Fibroblast of lung (primary cell): Measurements from ENCODE around the gene CSE1L. TPM values are rescaled to one million over a fixed set of nuclear protein-coding genes. Genes with fewer than 3 reads are reported as not detected.

Source experiments
- DNase-seq, 2 donors: peaks; one replicate each; pipeline versions ENCODE4 v3.0.0 to v3.0.0-alpha.2; 2010; ENCODE audit warnings: low read depth in 2 of 2
- H2AFZ ChIP-seq: 2 replicates; pipeline ENCODE4 v1.5.1; 2012; ENCODE audit warnings: low read length, control low read depth, inconsistent platforms
- H3K27ac ChIP-seq: 2 replicates; pipeline ENCODE4 v1.5.1; 2011; ENCODE audit warnings: low read length, control low read depth; ENCODE audit not compliant: insufficient read depth
- H3K27me3 ChIP-seq: 2 replicates; pipeline ENCODE4 v1.5.1; 2011; ENCODE audit warnings: mild to moderate bottlenecking, low read length; ENCODE audit not compliant: control insufficient read depth, insufficient read depth
- H3K36me3 ChIP-seq: 2 replicates; pipeline ENCODE4 v1.5.1; 2011; ENCODE audit warnings: low read length; ENCODE audit not compliant: control insufficient read depth, insufficient read depth
- H3K4me1 ChIP-seq: 2 replicates; pipeline ENCODE4 v1.5.1; 2011; ENCODE audit warnings: low read length; ENCODE audit not compliant: control insufficient read depth, insufficient read depth; ENCODE audit errors: extremely low read depth
- H3K4me2 ChIP-seq: 2 replicates; pipeline ENCODE4 v1.5.1; 2011; ENCODE audit warnings: low read length, control low read depth; ENCODE audit not compliant: insufficient read depth; ENCODE audit errors: extremely low read depth
- H3K4me3 ChIP-seq, 4 experiments: fragments of 200-600 bp in 1 of 4; sonication (generic) in 1 of 4; replicated peaks in 1 of 4; 2 replicates each; pipeline ENCODE4 v1.5.1; 2011 to 2016; ENCODE audit warnings: low read length in 4 of 4, low read depth in 3 of 4, mild to moderate bottlenecking in 3 of 4, control low read depth in 2 of 4, inconsistent platforms in 1 of 4, mixed read lengths in 1 of 4; ENCODE audit not compliant: insufficient read depth in 1 of 4; ENCODE audit errors: control extremely low read depth in 1 of 4
- H3K79me2 ChIP-seq: 2 replicates; pipeline ENCODE4 v1.5.1; 2012; ENCODE audit warnings: mild to moderate bottlenecking, low read length, inconsistent platforms; ENCODE audit not compliant: control insufficient read depth, insufficient read depth
- H3K9ac ChIP-seq: 2 replicates; pipeline ENCODE4 v1.5.1; 2011; ENCODE audit warnings: mild to moderate bottlenecking, low read length, control low read depth; ENCODE audit not compliant: insufficient read depth
- H3K9me3 ChIP-seq: 2 replicates; pipeline ENCODE4 v1.5.1; 2012; ENCODE audit warnings: low read depth, low read length; ENCODE audit not compliant: control insufficient read depth, insufficient read depth
- H4K20me1 ChIP-seq: 2 replicates; pipeline ENCODE4 v1.5.1; 2011; ENCODE audit warnings: low read length; ENCODE audit not compliant: control insufficient read depth, insufficient read depth; ENCODE audit errors: extremely low read depth
- EZH2 ChIP-seq: IDR thresholded peaks from 2 replicates; pipeline ENCODE4 v1.5.1; 2012; ENCODE audit warnings: low read length, control low read depth, mild to moderate bottlenecking; ENCODE audit errors: missing control alignments
- polyA minus RNA-seq: library from RNA; depleted of rRNA, polyadenylated mRNA; stranded (reverse); fragments of >200 nt; gene quantifications from 2 replicates; pipeline ENCODE4 v1.2.3, GENCODE V29; 2011; ENCODE audit warnings: low replicate concordance
- polyA plus RNA-seq, 2 donors: library from polyadenylated mRNA; depleted of rRNA in 1 of 2; stranded (reverse) in 1 of 2; unstranded in 1 of 2; fragments of >200 nt; gene quantifications; 2 replicates each; pipeline ENCODE4 v1.2.1, GENCODE V29; 2011 to 2012; ENCODE audit warnings: missing spikeins in 1 of 2
- total RNA-seq: library from RNA; depleted of rRNA; stranded (reverse); fragments of >200 nt; gene quantifications from 2 replicates; pipeline ENCODE4 v1.2.1, GENCODE V29; 2014
- TF ChIP-seq, protein P1 (sequence below), 2 donors: IDR thresholded peaks in 1 of 2; conservative IDR thresholded peaks in 1 of 2; 1 replicate in 1 of 2; 2 replicates in 1 of 2; pipeline ENCODE4 v1.5.1; 2011 to 2012; ENCODE audit warnings: low read length in 2 of 2, control low read depth in 1 of 2, inconsistent platforms in 1 of 2, low read depth in 1 of 2, mild to moderate bottlenecking in 1 of 2

The CSE1L gene, protein sequence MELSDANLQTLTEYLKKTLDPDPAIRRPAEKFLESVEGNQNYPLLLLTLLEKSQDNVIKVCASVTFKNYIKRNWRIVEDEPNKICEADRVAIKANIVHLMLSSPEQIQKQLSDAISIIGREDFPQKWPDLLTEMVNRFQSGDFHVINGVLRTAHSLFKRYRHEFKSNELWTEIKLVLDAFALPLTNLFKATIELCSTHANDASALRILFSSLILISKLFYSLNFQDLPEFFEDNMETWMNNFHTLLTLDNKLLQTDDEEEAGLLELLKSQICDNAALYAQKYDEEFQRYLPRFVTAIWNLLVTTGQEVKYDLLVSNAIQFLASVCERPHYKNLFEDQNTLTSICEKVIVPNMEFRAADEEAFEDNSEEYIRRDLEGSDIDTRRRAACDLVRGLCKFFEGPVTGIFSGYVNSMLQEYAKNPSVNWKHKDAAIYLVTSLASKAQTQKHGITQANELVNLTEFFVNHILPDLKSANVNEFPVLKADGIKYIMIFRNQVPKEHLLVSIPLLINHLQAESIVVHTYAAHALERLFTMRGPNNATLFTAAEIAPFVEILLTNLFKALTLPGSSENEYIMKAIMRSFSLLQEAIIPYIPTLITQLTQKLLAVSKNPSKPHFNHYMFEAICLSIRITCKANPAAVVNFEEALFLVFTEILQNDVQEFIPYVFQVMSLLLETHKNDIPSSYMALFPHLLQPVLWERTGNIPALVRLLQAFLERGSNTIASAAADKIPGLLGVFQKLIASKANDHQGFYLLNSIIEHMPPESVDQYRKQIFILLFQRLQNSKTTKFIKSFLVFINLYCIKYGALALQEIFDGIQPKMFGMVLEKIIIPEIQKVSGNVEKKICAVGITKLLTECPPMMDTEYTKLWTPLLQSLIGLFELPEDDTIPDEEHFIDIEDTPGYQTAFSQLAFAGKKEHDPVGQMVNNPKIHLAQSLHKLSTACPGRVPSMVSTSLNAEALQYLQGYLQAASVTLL
- total RNA-seq (46.5 and 52.5 TPM in 2 replicates), polyA plus RNA-seq (44.8 and 85.7 TPM in 2 replicates), polyA minus RNA-seq (4.6 and 13.7 TPM in 2 replicates)
- polyA plus RNA-seq (2012) = 38.8 and 75.1 TPM in 2 replicates

- H3K4me1 ChIP-seq = peaks cover 8% of the 10 kb centered on the region
- peak within 1 kb of the TSS; percentile 95 for H2AFZ ChIP-seq
- H3K27ac ChIP-seq = peak within 1 kb of the TSS; percentile 92
- H3K4me3 ChIP-seq = peak within 1 kb of the TSS; percentile 92 to 99 (median 96)
- peak within 1 kb of the TSS; percentile 97 for H3K4me2 ChIP-seq
- no peaks in the 10 kb centered on the region for H3K27me3 ChIP-seq
- peaks cover 46% of the 10 kb centered on the region for H3K79me2 ChIP-seq
- peak within 1 kb of the TSS; percentile 86 for H3K9ac ChIP-seq
- TF ChIP-seq EZH2 = no peak
- TF ChIP-seq, protein P1, sequence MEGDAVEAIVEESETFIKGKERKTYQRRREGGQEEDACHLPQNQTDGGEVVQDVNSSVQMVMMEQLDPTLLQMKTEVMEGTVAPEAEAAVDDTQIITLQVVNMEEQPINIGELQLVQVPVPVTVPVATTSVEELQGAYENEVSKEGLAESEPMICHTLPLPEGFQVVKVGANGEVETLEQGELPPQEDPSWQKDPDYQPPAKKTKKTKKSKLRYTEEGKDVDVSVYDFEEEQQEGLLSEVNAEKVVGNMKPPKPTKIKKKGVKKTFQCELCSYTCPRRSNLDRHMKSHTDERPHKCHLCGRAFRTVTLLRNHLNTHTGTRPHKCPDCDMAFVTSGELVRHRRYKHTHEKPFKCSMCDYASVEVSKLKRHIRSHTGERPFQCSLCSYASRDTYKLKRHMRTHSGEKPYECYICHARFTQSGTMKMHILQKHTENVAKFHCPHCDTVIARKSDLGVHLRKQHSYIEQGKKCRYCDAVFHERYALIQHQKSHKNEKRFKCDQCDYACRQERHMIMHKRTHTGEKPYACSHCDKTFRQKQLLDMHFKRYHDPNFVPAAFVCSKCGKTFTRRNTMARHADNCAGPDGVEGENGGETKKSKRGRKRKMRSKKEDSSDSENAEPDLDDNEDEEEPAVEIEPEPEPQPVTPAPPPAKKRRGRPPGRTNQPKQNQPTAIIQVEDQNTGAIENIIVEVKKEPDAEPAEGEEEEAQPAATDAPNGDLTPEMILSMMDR (conservative IDR thresholded peaks at IDR 0.05 in 1 of 2, IDR thresholded peaks at IDR 0.05 in 1 of 2; ENCODE audit: low read depth in 1 of 2, low read length in 2 of 2) = no peak
- H4K20me1 ChIP-seq = peaks cover 2% of the 10 kb centered on the region
- H3K9me3 ChIP-seq = no peaks in the 10 kb centered on the region
- peak; percentile 91 to 95 for DNase-seq
- no peaks in the 10 kb centered on the region for H3K36me3 ChIP-seq
Measured at GRCh38 chr20:49046087-49046900, at the start of gene CSE1L. Gene CSE1L, plus strand, starts transcription at chr20:49046312. Its CDS starts 12,152 bp downstream, at chr20:49058464.

GRCh38 chr20:48999890-49000870 lies 45.9 kb upstream of the CSE1L start:
- H3K4me1 ChIP-seq = no peaks in the 10 kb centered on the region
- no peaks in the 10 kb centered on the region for H3K9me3 ChIP-seq
- H3K9ac ChIP-seq = no peak overlapping the region
- peak in 1 of 2 donors; percentile 15 for DNase-seq
- H3K4me2 ChIP-seq = no peak overlapping the region
- no peak overlapping the region for H3K4me3 ChIP-seq
- H2AFZ ChIP-seq = no peak overlapping the region
- H3K79me2 ChIP-seq = no peaks in the 10 kb centered on the region
- peaks cover 5% of the 10 kb centered on the region for H3K36me3 ChIP-seq
- H3K27ac ChIP-seq = no peak overlapping the region
- no peaks in the 10 kb centered on the region for H3K27me3 ChIP-seq
- H4K20me1 ChIP-seq = no peaks in the 10 kb centered on the region
- no peak for TF ChIP-seq EZH2
- TF ChIP-seq, protein P1 (conservative IDR thresholded peaks at IDR 0.05 in 1 of 2, IDR thresholded peaks at IDR 0.05 in 1 of 2; ENCODE audit: low read depth in 1 of 2, low read length in 2 of 2) = no peak
